IMR-90 (cell line): ENCODE results near the gene ZNF614. TPM values are rescaled to one million over a fixed set of nuclear protein-coding genes. Genes with fewer than 3 reads are reported as not detected.

Experiments used
- ATAC-seq: fragments of 200-7000 bp; cut with Tn5 transposase; 2 replicates; pipeline ENCODE4 v1.9.1; 2020; ENCODE audit warnings: low read depth, mild to moderate bottlenecking, moderate library complexity
- BruUV-seq: library from RNA; stranded (reverse); fragments of 400-500 nt; replicated peaks from 2 replicates; lab custom pipeline; 2021; lab: Mats Ljungman, UMichigan
- CTCF ChIA-PET: fragments of 300-600 bp; formaldehyde crosslinking; extraction: SDS; loops from one replicate; lab custom pipeline; 2021; ENCODE audit warnings: antibody characterized with exemption; lab: Yijun Ruan, JAX
- POLR2A ChIA-PET: fragments of 300-600 bp; sonication (Branson Sonifier 250); formaldehyde crosslinking; loops from one replicate; lab custom pipeline; 2022; ENCODE audit warnings: antibody characterized with exemption; ENCODE audit not compliant: unreplicated experiment; lab: Charles Lee
- DNase-seq: peaks from one replicate; pipeline ENCODE4 v3.0.0; 2013
- H2AFZ ChIP-seq: replicated peaks from 2 replicates; pipeline ENCODE3; 2013; ENCODE audit warnings: low read length, mild to moderate bottlenecking; ENCODE audit not compliant: poor library complexity
- H2AK5ac ChIP-seq: 2 replicates; pipeline ENCODE4 v1.6.1; 2013; ENCODE audit warnings: low read depth, low read length, inconsistent platforms
- H2AK9ac ChIP-seq: replicated peaks from 2 replicates; pipeline ENCODE3; 2013; ENCODE audit warnings: mild to moderate bottlenecking, low read depth, low read length, moderate library complexity; ENCODE audit not compliant: poor library complexity
- H2BK120ac ChIP-seq: 2 replicates; pipeline ENCODE4 v1.6.1; 2013; ENCODE audit warnings: low read depth, low read length, inconsistent platforms
- H2BK15ac ChIP-seq: 3 replicates; pipeline ENCODE4 v1.6.1; 2013; ENCODE audit warnings: low read depth, low read length, inconsistent platforms
- H2BK20ac ChIP-seq: 2 replicates; pipeline ENCODE4 v1.6.1; 2013; ENCODE audit warnings: low read depth, mild to moderate bottlenecking, inconsistent platforms, low read length, moderate library complexity
- H2BK5ac ChIP-seq: 2 replicates; pipeline ENCODE4 v1.6.1; 2013; ENCODE audit warnings: mild to moderate bottlenecking, low read depth, low read length, inconsistent platforms; ENCODE audit not compliant: poor library complexity, severe bottlenecking
- H3K14ac ChIP-seq: replicated peaks from 2 replicates; pipeline ENCODE4 v1.6.1; 2013; ENCODE audit warnings: low read depth, low read length, inconsistent platforms
- H3K18ac ChIP-seq: 2 replicates; pipeline ENCODE4 v1.6.1; 2013; ENCODE audit warnings: low read depth, low read length, control low read depth
- H3K23ac ChIP-seq: 2 replicates; pipeline ENCODE4 v1.6.1; 2013; ENCODE audit warnings: low read depth, low read length, inconsistent platforms
- H3K27ac ChIP-seq: 2 replicates; pipeline ENCODE4 v1.5.1; 2013; ENCODE audit warnings: mild to moderate bottlenecking, control low read depth, low read length; ENCODE audit not compliant: insufficient read depth
- H3K27me3 ChIP-seq: 2 replicates; pipeline ENCODE4 v1.6.1; 2013; ENCODE audit warnings: low read length; ENCODE audit not compliant: control insufficient read depth, insufficient read depth
- H3K36me3 ChIP-seq: 2 replicates; pipeline ENCODE4 v1.6.1; 2013; ENCODE audit warnings: low read length, mixed read lengths; ENCODE audit not compliant: control insufficient read depth, insufficient read depth
- H3K4ac ChIP-seq: 2 replicates; pipeline ENCODE4 v1.6.1; 2013; ENCODE audit warnings: low read depth, low read length, inconsistent platforms
- H3K4me1 ChIP-seq: 2 replicates; pipeline ENCODE4 v1.6.1; 2013; ENCODE audit warnings: low read length, mixed read lengths; ENCODE audit not compliant: control insufficient read depth, insufficient read depth
- H3K4me2 ChIP-seq: 2 replicates; pipeline ENCODE4 v1.6.1; 2013; ENCODE audit warnings: low read depth, mild to moderate bottlenecking, control low read depth, low read length, moderate library complexity
- H3K4me3 ChIP-seq: 2 replicates; pipeline ENCODE4 v1.5.1; 2013; ENCODE audit warnings: low read depth, mild to moderate bottlenecking, control low read depth, low read length, moderate library complexity; ENCODE audit not compliant: insufficient read depth
- H3K56ac ChIP-seq: 2 replicates; pipeline ENCODE4 v1.6.1; 2013; ENCODE audit warnings: low read length, inconsistent platforms; ENCODE audit not compliant: insufficient read depth; ENCODE audit errors: extremely low read depth
- H3K79me1 ChIP-seq, 2 experiments: 2 replicates each; pipeline ENCODE4 v1.6.1; 2013; ENCODE audit warnings: low read length in 2 of 2, inconsistent platforms in 1 of 2, low read depth in 1 of 2
- H3K9ac ChIP-seq: 2 replicates; pipeline ENCODE4 v1.6.1; 2013; ENCODE audit warnings: low read depth, low read length, control low read depth
- H3K9me1 ChIP-seq: 2 replicates; pipeline ENCODE4 v1.6.1; 2013; ENCODE audit warnings: low read length, inconsistent platforms; ENCODE audit not compliant: insufficient read depth
- H3K9me3 ChIP-seq: 2 replicates; pipeline ENCODE4 v1.6.1; 2013; ENCODE audit warnings: low read length; ENCODE audit not compliant: control insufficient read depth, insufficient read depth
- H4K20me1 ChIP-seq: 2 replicates; pipeline ENCODE4 v1.6.1; 2013; ENCODE audit warnings: low read length, inconsistent platforms; ENCODE audit not compliant: insufficient read depth
- H4K5ac ChIP-seq: 2 replicates; pipeline ENCODE4 v1.6.1; 2013; ENCODE audit warnings: mild to moderate bottlenecking, low read depth, low read length, control low read depth
- H4K8ac ChIP-seq, 2 experiments: 2 replicates each; pipeline ENCODE4 v1.6.1; 2013; ENCODE audit warnings: low read depth in 2 of 2, low read length in 2 of 2, control low read depth in 1 of 2, inconsistent platforms in 1 of 2
- H4K91ac ChIP-seq: 2 replicates; pipeline ENCODE4 v1.6.1; 2013; ENCODE audit warnings: low read depth, low read length, inconsistent platforms; ENCODE audit not compliant: insufficient read depth
- BHLHE40 ChIP-seq: fragments of 150-350 bp; IDR thresholded peaks from 2 replicates; pipeline ENCODE4 v1.6.1; 2016; ENCODE audit warnings: mild to moderate bottlenecking, low read depth, low read length
- CEBPB ChIP-seq: IDR thresholded peaks from 2 replicates; pipeline ENCODE4 v1.6.1; 2012; ENCODE audit warnings: low read depth, low read length, improper control_type of control experiment
- CHD1 ChIP-seq: IDR thresholded peaks from 2 replicates; pipeline ENCODE4 v1.6.1; 2012; ENCODE audit warnings: low read depth, low read length, improper control_type of control experiment
- MAZ ChIP-seq: IDR thresholded peaks from 2 replicates; pipeline ENCODE4 v1.6.1; 2012; ENCODE audit warnings: low read depth, mild to moderate bottlenecking, low read length, improper control_type of control experiment, moderate library complexity, borderline replicate concordance
- MXI1 ChIP-seq: IDR thresholded peaks from 2 replicates; pipeline ENCODE4 v1.6.1; 2012; ENCODE audit warnings: low read depth, mild to moderate bottlenecking, low read length, moderate library complexity, borderline replicate concordance
- NFE2L2 ChIP-seq: fragments of 150-350 bp; IDR thresholded peaks from 2 replicates; pipeline ENCODE4 v1.6.1; 2016; ENCODE audit warnings: low read depth, mild to moderate bottlenecking, low read length
- RAD21 ChIP-seq: IDR thresholded peaks from 2 replicates; pipeline ENCODE4 v1.6.1; 2012; ENCODE audit warnings: low read length, improper control_type of control experiment
- RCOR1 ChIP-seq: IDR thresholded peaks from 2 replicates; pipeline ENCODE4 v1.6.1; 2012; ENCODE audit warnings: mild to moderate bottlenecking, low read length, improper control_type of control experiment; ENCODE audit not compliant: insufficient replicate concordance
- RFX5 ChIP-seq: IDR thresholded peaks from 2 replicates; pipeline ENCODE4 v1.8.0; 2012; ENCODE audit warnings: low read depth, mild to moderate bottlenecking, low read length, moderate library complexity
- whole genome bisulfite sequencing, 2 experiments: methylation state at CpG; one replicate each; pipeline versions ENCODE4 v1.1.5 to v1.1.7; 2013; ENCODE audit warnings: missing lambda C conversion rate in 2 of 2; ENCODE audit not compliant: insufficient read length in 1 of 2; ENCODE audit errors: extremely low coverage in 2 of 2; 5-methylcytosine and 5-hydroxymethylcytosine counted together
- dilution Hi-C: fragments of 300-500 bp; cut with HindIII; formaldehyde crosslinking; loops from one replicate; pipeline ENCODE4 v1.14.3; 2018; ENCODE audit warnings: low sequenced_read_pairs; ENCODE audit not compliant: unreplicated experiment
- in situ Hi-C: fragments of 300-500 bp; cut with MboI; formaldehyde crosslinking; loops from 3 replicates; pipeline ENCODE4 v1.14.3; 2019; ENCODE audit warnings: low sequenced_read_pairs, inconsistent platforms, mixed read lengths
- intact Hi-C: fragments of 100-400 bp; cut with micrococcal nuclease; formaldehyde crosslinking; loops from 2 replicates; pipeline ENCODE4 v1.10.0; 2022
- polyA plus RNA-seq, 3 experiments: library from polyadenylated mRNA; depleted of rRNA; stranded (reverse); fragments of >200 nt; gene quantifications; 2 replicates each; pipeline ENCODE4 v1.2.3, GENCODE V29; 2012; ENCODE audit warnings: low replicate concordance in 1 of 3
- total RNA-seq: library from RNA; depleted of rRNA; stranded (reverse); fragments of >200 nt; gene quantifications from 2 replicates; pipeline ENCODE4 v1.2.3, GENCODE V29; 2012
- TF ChIP-seq, protein P1 (sequence below): fragments of 150-350 bp; IDR thresholded peaks from 2 replicates; pipeline ENCODE4 v1.6.1; 2017; ENCODE audit warnings: mild to moderate bottlenecking, antibody characterized with exemption, low read length, low read depth
- TF ChIP-seq, protein P2 (sequence below): conservative IDR thresholded peaks from 2 replicates; pipeline ENCODE4 v1.5.1; 2012; ENCODE audit warnings: mild to moderate bottlenecking, low read depth, low read length, improper control_type of control experiment
- TF ChIP-seq, protein P3 (sequence below): fragments of 150-350 bp; IDR thresholded peaks from 2 replicates; pipeline ENCODE4 v1.6.1; 2016; ENCODE audit warnings: low read depth, mild to moderate bottlenecking, low read length, moderate library complexity, borderline replicate concordance

Gene ZNF614
- total and polyA plus RNA-seq, 2 of the 4 experiments (the other 2 are of a cell fraction) = 3.4 to 12.4 TPM

DNA sequence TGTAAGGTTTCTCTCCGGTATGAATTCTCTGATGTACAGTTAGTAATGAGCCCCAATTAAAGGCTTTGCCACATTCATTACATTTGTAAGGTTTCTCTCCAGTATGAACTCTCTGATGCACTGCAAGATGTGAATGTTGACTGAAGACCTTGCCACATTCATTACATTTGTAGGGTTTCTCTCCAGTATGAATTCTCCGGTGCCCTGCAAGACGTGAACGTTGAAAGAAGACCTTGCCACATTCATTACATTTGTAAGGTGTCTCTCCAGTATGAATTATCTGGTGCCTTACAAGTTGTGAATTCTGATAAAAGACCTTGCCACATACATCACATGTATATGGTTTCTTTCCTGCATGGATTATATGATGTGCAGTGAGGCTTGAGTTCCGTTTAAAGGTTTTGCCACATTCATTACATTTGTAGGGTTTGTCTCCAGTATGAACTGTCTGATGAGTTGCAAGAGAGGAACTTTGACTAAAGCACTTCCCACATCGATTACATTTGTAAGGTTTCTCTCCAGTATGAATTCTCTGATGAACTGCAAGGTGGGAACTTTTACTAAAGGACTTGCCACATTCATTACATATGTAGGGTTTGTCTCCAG is 38.2 kb upstream of the ZNF614 start:
- dilution Hi-C loops (no loop called here), in situ Hi-C loops (no loop called here), intact Hi-C loops (no loop called here)
- Histone ChIP-seq H2AK5ac (no peak overlapping the region), H3K9me1 (no peaks in the 10 kb centered on the region), H3K23ac (no peak overlapping the region), H3K14ac (no peak overlapping the region), H3K4me2 (no peak overlapping the region), H2AK9ac (no peak overlapping the region), H3K27ac (no peak overlapping the region), H3K36me3 (peaks cover 65% of the 10 kb centered on the region), H3K56ac (no peak overlapping the region), H2BK5ac (no peak overlapping the region), H2BK120ac (no peak overlapping the region), H4K5ac (no peak overlapping the region), H4K91ac (no peak overlapping the region), H3K4me3 (no peak overlapping the region), H2AFZ (no peak overlapping the region), H3K4ac (no peak overlapping the region), H3K4me1 (no peaks in the 10 kb centered on the region), H3K9ac (no peak overlapping the region), H2BK15ac (no peak overlapping the region), H4K20me1 (no peaks in the 10 kb centered on the region), H4K8ac (no peak overlapping the region), H3K9me3 (peaks cover 82% of the 10 kb centered on the region), H2BK20ac (no peak overlapping the region), H3K79me1 (peaks cover 11 to 15% of the 10 kb centered on the region in 2 experiments), H3K27me3 (no peaks in the 10 kb centered on the region), H3K18ac (no peak overlapping the region)
- CTCF ChIA-PET = no interaction called here
- no peak for DNase-seq
- TF ChIP-seq MXI1 = no peak
- no peak for TF ChIP-seq RAD21
- TF ChIP-seq, protein P1, sequence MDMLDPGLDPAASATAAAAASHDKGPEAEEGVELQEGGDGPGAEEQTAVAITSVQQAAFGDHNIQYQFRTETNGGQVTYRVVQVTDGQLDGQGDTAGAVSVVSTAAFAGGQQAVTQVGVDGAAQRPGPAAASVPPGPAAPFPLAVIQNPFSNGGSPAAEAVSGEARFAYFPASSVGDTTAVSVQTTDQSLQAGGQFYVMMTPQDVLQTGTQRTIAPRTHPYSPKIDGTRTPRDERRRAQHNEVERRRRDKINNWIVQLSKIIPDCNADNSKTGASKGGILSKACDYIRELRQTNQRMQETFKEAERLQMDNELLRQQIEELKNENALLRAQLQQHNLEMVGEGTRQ = no peak
- no peak for TF ChIP-seq CHD1
- no peak for TF ChIP-seq CEBPB
- no peak for TF ChIP-seq RFX5
- TF ChIP-seq, protein P2, sequence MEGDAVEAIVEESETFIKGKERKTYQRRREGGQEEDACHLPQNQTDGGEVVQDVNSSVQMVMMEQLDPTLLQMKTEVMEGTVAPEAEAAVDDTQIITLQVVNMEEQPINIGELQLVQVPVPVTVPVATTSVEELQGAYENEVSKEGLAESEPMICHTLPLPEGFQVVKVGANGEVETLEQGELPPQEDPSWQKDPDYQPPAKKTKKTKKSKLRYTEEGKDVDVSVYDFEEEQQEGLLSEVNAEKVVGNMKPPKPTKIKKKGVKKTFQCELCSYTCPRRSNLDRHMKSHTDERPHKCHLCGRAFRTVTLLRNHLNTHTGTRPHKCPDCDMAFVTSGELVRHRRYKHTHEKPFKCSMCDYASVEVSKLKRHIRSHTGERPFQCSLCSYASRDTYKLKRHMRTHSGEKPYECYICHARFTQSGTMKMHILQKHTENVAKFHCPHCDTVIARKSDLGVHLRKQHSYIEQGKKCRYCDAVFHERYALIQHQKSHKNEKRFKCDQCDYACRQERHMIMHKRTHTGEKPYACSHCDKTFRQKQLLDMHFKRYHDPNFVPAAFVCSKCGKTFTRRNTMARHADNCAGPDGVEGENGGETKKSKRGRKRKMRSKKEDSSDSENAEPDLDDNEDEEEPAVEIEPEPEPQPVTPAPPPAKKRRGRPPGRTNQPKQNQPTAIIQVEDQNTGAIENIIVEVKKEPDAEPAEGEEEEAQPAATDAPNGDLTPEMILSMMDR = no peak
- TF ChIP-seq, protein P3, sequence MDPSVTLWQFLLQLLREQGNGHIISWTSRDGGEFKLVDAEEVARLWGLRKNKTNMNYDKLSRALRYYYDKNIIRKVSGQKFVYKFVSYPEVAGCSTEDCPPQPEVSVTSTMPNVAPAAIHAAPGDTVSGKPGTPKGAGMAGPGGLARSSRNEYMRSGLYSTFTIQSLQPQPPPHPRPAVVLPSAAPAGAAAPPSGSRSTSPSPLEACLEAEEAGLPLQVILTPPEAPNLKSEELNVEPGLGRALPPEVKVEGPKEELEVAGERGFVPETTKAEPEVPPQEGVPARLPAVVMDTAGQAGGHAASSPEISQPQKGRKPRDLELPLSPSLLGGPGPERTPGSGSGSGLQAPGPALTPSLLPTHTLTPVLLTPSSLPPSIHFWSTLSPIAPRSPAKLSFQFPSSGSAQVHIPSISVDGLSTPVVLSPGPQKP = no peak
- no peak for TF ChIP-seq MAZ
- TF ChIP-seq RCOR1 = no peak
- no peak for TF ChIP-seq BHLHE40
- no peak for TF ChIP-seq NFE2L2
- no CpG with 5 or more reads among the region's 6 CpGs for WGBS, 2 experiments
- POLR2A ChIA-PET = no interaction called here
- no TSS peak for BruUV-seq
- ATAC-seq = no peak
